Sigmoid colon (tissue), 7 donors: ENCODE results near the gene SEMA6B. TPM values are rescaled to one million over a fixed set of nuclear protein-coding genes. Genes with fewer than 3 reads are reported as not detected.
A peak's percentile ranks its signal among the peaks of the same experiment; 100 is the strongest.

Experiments
- DNase-seq: peaks from one replicate; pipeline ENCODE4 v3.0.0-alpha.2; 2019
- H3K27ac ChIP-seq, 4 donors: fragments of 200-600 bp; sonication (generic); one replicate each; pipeline ENCODE4 v1.5.1; 2016 to 2019; ENCODE audit warnings: mild to moderate bottlenecking in 1 of 4
- H3K27me3 ChIP-seq, 3 donors: fragments of 200-600 bp; sonication (generic); one replicate each; pipeline ENCODE4 v1.5.1; 2019; ENCODE audit warnings: mild to moderate bottlenecking in 1 of 3
- H3K36me3 ChIP-seq, 4 donors: fragments of 200-600 bp; sonication (generic); one replicate each; pipeline ENCODE4 v1.5.1; 2016 to 2019
- H3K4me1 ChIP-seq, 4 donors: fragments of 200-600 bp; sonication (generic); one replicate each; pipeline ENCODE4 v1.5.1; 2017 to 2019
- H3K4me3 ChIP-seq, 4 donors: fragments of 200-600 bp; sonication (generic); one replicate each; pipeline ENCODE4 v1.5.1; 2017 to 2019; ENCODE audit warnings: mild to moderate bottlenecking in 2 of 4, moderate library complexity in 1 of 4
- H3K9me3 ChIP-seq, 4 donors: fragments of 200-600 bp in 3 of 4; sonication (generic) in 3 of 4; one replicate each; pipeline versions ENCODE4 v1.5.1 to v1.6.1; 2013 to 2019
- EP300 ChIP-seq, 4 donors: sonication (generic); formaldehyde crosslinking; IDR thresholded peaks; one replicate each; pipeline ENCODE4 v1.6.1; 2017; ENCODE audit warnings: antibody characterized with exemption in 4 of 4
- POLR2A ChIP-seq, 2 donors: fragments of 450-650 bp; IDR thresholded peaks; one replicate each; pipeline ENCODE4 v1.6.1; 2016; ENCODE audit warnings: antibody characterized with exemption in 2 of 2, mild to moderate bottlenecking in 2 of 2, moderate library complexity in 2 of 2
- POLR2AphosphoS5 ChIP-seq, 4 donors: sonication (generic); formaldehyde crosslinking; IDR thresholded peaks; one replicate each; pipeline ENCODE4 v1.6.1; 2017; ENCODE audit warnings: antibody characterized with exemption in 4 of 4
- WGBS, 2 donors: extraction: QIAGEN DNeasy Blood & Tissue Kit; methylation state at CpG; one replicate each; pipeline ENCODE4 v1.1.7; 2013; 5-methylcytosine and 5-hydroxymethylcytosine counted together
- intact Hi-C: fragments of 100-400 bp; cut with DNase I; formaldehyde crosslinking; loops from one replicate; pipeline ENCODE4 v1.15.1; 2023
- polyA plus RNA-seq, 3 donors: library from polyadenylated mRNA; stranded (reverse); fragments of 200-250 nt; gene quantifications; one replicate each; pipeline ENCODE4 v1.2.3, GENCODE V29; 2013
- total RNA-seq, 4 donors: library from RNA; depleted of rRNA; stranded (reverse); fragments of >200 nt; gene quantifications; one replicate each; pipeline ENCODE4 v1.1.0, GENCODE V29; 2016
- TF ChIP-seq, protein P1 (sequence below), 4 experiments: fragments of 450-650 bp in 3 of 4; fragments of 200-600 bp in 1 of 4; IDR thresholded peaks; one replicate each; pipeline ENCODE4 v1.5.1; 2016 to 2019; ENCODE audit warnings: antibody characterized with exemption in 4 of 4, mild to moderate bottlenecking in 3 of 4, moderate library complexity in 2 of 4
- donor health status: healthy with polysubstance abuse.
- donor health status: Bipolar disorder and iron deficiency.
- donor health status: healthy.

Gene SEMA6B
- total and polyA plus RNA-seq, 7 donors, result 0.60 to 16.9 (median 1.8) TPM

DNA sequence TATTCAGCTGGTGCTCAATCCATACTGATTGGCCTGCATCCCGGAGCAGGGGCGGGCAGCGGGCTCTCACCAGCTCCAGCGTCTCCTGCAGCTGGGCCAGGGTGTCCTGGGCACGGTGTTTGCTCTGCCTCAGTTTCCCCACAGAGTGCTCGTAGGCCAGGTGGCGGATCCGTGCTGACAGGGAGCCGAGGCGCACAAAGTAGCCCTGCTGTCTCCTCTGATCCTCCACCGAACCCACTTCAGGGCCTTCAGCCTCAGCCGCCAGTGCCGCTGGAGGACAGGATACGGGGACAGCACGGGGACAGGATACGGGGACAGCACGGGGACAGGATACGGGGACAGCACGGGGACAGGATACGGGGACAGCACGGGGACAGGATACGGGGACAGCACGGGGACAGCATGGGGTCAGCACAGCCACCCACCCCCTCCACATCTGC lies 33.9 kb downstream of the SEMA6B start:
- WGBS, 2 donors, result 73 to 82% methylated on average over 23 of the region's 23 CpGs
- no peak overlapping the region for H3K4me3 ChIP-seq
- H3K36me3 ChIP-seq, result no peaks in the 10 kb centered on the region
- no peak for DNase-seq
- no peaks in the 10 kb centered on the region for H3K27me3 ChIP-seq
- H3K27ac ChIP-seq, result no peak overlapping the region
- no peaks in the 10 kb centered on the region for H3K9me3 ChIP-seq
- TF ChIP-seq POLR2A (IDR thresholded peaks at IDR 0.05) (no peak), EP300 (IDR thresholded peaks at IDR 0.05) (no peak), POLR2AphosphoS5 (IDR thresholded peaks at IDR 0.05) (no peak)
- TF ChIP-seq, protein P1, sequence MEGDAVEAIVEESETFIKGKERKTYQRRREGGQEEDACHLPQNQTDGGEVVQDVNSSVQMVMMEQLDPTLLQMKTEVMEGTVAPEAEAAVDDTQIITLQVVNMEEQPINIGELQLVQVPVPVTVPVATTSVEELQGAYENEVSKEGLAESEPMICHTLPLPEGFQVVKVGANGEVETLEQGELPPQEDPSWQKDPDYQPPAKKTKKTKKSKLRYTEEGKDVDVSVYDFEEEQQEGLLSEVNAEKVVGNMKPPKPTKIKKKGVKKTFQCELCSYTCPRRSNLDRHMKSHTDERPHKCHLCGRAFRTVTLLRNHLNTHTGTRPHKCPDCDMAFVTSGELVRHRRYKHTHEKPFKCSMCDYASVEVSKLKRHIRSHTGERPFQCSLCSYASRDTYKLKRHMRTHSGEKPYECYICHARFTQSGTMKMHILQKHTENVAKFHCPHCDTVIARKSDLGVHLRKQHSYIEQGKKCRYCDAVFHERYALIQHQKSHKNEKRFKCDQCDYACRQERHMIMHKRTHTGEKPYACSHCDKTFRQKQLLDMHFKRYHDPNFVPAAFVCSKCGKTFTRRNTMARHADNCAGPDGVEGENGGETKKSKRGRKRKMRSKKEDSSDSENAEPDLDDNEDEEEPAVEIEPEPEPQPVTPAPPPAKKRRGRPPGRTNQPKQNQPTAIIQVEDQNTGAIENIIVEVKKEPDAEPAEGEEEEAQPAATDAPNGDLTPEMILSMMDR (IDR thresholded peaks at IDR 0.05), result no peak
- H3K4me1 ChIP-seq, result peaks cover 0 to 6% (median 0%) of the 10 kb centered on the region in 4 donors
- intact Hi-C loops, result no loop called here

DNA sequence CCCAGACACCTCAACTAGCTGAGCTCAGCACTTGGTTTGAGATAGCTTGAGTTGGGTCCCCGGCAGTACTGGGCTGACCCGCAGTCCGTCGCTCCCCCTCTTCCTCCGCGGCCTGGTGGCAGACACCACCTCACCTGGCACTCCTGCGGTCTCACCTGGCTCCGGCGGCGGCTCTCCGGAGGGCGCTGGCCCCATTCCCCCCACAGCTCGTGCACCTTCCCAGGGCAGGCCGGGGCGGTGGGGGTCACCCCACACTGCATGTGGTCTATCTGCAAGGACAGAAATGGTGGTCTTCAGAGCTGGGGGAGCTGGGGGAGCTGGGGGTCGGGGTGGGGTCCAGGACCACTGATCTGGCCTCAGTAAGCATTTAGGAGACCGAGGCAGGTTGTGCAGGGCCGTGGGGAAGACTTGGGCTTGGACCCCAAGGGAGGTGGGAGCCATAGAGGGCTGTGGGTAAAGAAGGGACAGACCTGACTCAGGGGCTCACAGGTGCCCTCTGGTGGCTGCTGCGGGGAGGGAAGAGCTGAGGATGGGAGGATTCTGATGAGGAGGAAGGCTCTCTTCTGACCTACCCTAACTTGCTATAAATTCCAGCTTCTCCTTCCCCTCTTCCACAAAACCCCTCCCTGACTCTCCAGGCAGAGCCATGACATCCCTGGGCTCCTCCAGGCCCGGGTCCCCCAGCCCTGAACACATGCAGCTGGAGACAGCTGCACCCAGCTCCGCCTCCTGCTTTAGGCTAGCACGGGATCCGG lies 34.5 kb downstream of the SEMA6B start:
- no peaks in the 10 kb centered on the region for H3K9me3 ChIP-seq
- no peak overlapping the region for H3K4me3 ChIP-seq
- WGBS, 2 donors, result 62 to 69% methylated on average over 23 of the region's 23 CpGs
- TF ChIP-seq POLR2AphosphoS5 (IDR thresholded peaks at IDR 0.05) (no peak), EP300 (IDR thresholded peaks at IDR 0.05) (no peak)
- TF ChIP-seq, protein P1 (IDR thresholded peaks at IDR 0.05), result peak in 3 of 4 experiments; percentile 27 to 73 (median 47)
- no peak for DNase-seq
- no peaks in the 10 kb centered on the region for H3K27me3 ChIP-seq
- intact Hi-C loops, result loop anchor here (5.0 kb wide), 1 partner anchor 278 kb away; the partner anchor contains the start of gene YJU2
- no peaks in the 10 kb centered on the region for H3K36me3 ChIP-seq
- H3K4me1 ChIP-seq, result peaks cover 0 to 11% (median 2%) of the 10 kb centered on the region in 4 donors
- H3K27ac ChIP-seq, result no peak overlapping the region

DNA sequence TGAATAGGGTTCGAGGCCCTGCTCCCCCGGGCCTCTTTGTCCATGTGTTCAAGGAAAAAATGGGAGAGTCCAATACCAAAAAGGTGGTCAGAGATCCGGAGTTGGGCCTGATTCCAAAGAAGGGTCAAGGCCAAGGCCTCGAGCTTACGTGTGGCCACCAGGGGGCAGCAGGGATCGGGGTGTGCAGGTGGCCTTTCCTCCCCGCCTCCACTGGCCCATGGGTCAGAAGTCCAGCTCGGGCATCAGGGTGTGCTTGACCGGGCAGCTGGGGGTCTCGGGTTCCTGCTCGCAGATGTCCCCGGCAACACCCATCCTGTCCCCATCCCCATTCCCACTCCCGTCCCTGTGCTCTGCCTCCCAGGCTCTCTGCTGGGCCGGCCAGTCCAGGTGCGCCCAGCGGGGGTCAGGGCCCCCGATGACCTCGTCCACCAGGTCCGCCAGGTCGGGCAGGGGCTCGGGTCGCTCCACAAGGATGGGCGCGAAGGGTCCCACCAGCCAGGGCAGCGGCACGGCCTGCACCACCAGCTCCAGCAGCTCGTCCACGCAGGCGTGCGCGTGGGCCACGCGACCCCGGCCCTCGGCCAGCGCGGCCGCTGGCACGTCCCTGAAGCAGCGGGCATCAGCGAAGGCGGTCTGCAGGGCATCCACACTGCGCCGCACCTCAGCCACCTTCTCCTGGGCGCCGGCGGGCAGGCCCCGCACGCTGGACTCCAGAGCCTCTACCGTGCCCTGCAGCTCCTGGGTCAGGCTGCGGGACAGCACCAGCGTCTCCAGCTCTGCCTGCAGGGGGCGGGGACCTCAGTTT lies 36.0 kb downstream of the SEMA6B start:
- Histone ChIP-seq H3K4me3 (no peak overlapping the region), H3K4me1 (peaks cover 0 to 24% (median 16%) of the 10 kb centered on the region in 4 donors), H3K36me3 (no peaks in the 10 kb centered on the region), H3K27me3 (no peaks in the 10 kb centered on the region), H3K9me3 (no peaks in the 10 kb centered on the region), H3K27ac (no peak overlapping the region)
- 71 to 76% methylated on average over 53 of the region's 53 CpGs for WGBS, 2 donors
- TF ChIP-seq, protein P1 (IDR thresholded peaks at IDR 0.05), result peak in 3 of 4 experiments; percentile 49 to 61 (median 60)
- TF ChIP-seq POLR2AphosphoS5 (IDR thresholded peaks at IDR 0.05), result no peak
- intact Hi-C loops, result loop anchor here (5.0 kb wide), 1 partner anchor 276 kb away; the partner anchor contains the start of gene YJU2
- no peak for DNase-seq

DNA sequence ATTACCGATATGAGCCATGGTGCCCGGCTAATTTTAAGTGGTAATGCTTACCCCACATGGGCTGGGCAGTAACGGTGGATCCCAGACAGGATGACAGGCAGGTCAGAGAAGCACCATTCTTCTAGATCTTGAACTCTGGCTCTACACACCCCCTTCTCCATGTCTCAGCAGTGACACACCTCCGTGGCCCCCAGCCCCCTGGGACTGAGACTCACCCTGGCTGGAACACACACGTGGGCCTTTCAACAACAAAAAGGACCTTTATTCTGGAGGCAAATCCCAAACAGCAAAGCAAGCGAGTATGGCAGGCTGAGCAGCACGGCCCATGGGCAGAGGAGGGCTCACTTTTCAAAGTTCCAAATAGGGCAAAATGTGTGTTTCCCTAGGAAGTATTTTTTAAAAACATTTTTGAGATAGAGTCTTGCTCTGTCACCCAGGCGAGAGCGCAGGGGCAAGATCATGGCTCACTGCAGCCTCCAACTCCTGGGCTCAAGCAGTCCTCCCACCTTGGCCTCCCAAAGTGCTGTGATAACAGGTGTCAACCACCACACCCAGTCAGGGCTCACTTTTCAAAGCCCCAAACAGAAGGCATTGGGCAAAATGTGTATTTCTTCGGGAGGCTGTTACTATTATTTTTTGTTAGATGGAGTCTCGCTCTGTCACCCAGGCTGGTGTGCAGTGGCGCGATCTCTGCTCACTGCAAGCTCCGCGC lies 37.0 kb downstream of the SEMA6B start:
- H3K4me3 ChIP-seq, result no peak overlapping the region
- no peaks in the 10 kb centered on the region for H3K27me3 ChIP-seq
- TF ChIP-seq POLR2AphosphoS5 (IDR thresholded peaks at IDR 0.05), result no peak
- TF ChIP-seq, protein P1 (IDR thresholded peaks at IDR 0.05), result no peak
- TF ChIP-seq EP300 (IDR thresholded peaks at IDR 0.05), result no peak
- no peak overlapping the region for H3K27ac ChIP-seq
- no peak for DNase-seq
- intact Hi-C loops, result loop anchor here (5.0 kb wide), 1 partner anchor 275 kb away; the partner anchor contains the start of gene YJU2
- no peaks in the 10 kb centered on the region for H3K36me3 ChIP-seq
- no peaks in the 10 kb centered on the region for H3K9me3 ChIP-seq
- WGBS, 2 donors, result 87 to 90% methylated on average over 15 of the region's 15 CpGs
- peaks cover 0 to 25% (median 17%) of the 10 kb centered on the region in 4 donors for H3K4me1 ChIP-seq
